ENCODE data around the gene TIGD1. TPM values are rescaled to one million over a fixed set of nuclear protein-coding genes. Genes with fewer than 3 reads are reported as not detected.

TIGD1 gene
- polyA plus RNA-seq, 1 of the 3 experiments (the other 2 are of a cell fraction), result 4.6 TPM

- Histone ChIP-seq H4K20me1 (ENCODE audit: insufficient read depth) (no peaks in the 10 kb centered on the region), H3K4me1 (ENCODE audit: control insufficient read depth in 1 of 2, insufficient read depth in 2 of 2, low read depth in 1 of 2, low read length in 1 of 2) (0 out of 4 replicates have a peak, but pooled peaks cover 0 to 4% of the 10 kb centered on the region in 2 experiments), H3K9me2 (no peaks in the 10 kb centered on the region), H3K27me3 (ENCODE audit: insufficient read depth) (no peaks in the 10 kb centered on the region), H3K4me2 (no peak overlapping the region), H3K9ac (no peak overlapping the region), H3K36me3 (replicated peaks in 1 of 2; ENCODE audit: control insufficient read depth in 1 of 2, insufficient read depth in 2 of 2, low read length in 1 of 2) (peaks cover 20 to 51% of the 10 kb centered on the region in 2 experiments), H3K9me3 (no peaks in the 10 kb centered on the region), H3F3A (replicated peaks; ENCODE audit: insufficient read depth) (no peaks in the 10 kb centered on the region), H3K27ac (ENCODE audit: low read depth in 2 of 2, low read length in 1 of 2) (no peak overlapping the region), H3K79me2 (ENCODE audit: insufficient read depth) (no peaks in the 10 kb centered on the region), H3K4me3 (ENCODE audit: low read depth in 2 of 2, low read length in 1 of 2) (no peak overlapping the region), H2AFZ (ENCODE audit: low read depth) (no peak overlapping the region)
- no peak for DNase-seq
- TF ChIP-seq SIN3A (IDR thresholded peaks at IDR 0.05; ENCODE audit: borderline replicate concordance, low read depth, low read length) (no peak), SMC3 (IDR thresholded peaks at IDR 0.05; ENCODE audit: low read depth, low read length) (no peak), RXRA (IDR thresholded peaks at IDR 0.05; ENCODE audit: borderline replicate concordance, low read depth) (no peak), TAF1 (IDR thresholded peaks at IDR 0.05; ENCODE audit: borderline replicate concordance, low read depth, low read length) (no peak), POLR2AphosphoS5 (IDR thresholded peaks at IDR 0.05; ENCODE audit: low read depth, low read length) (no peak), NRF1 (IDR thresholded peaks at IDR 0.05; ENCODE audit: low read depth, low read length) (no peak), GABPA (IDR thresholded peaks at IDR 0.05; ENCODE audit: low read depth) (no peak), MXI1 (IDR thresholded peaks at IDR 0.05; ENCODE audit: low read depth, low read length) (no peak), FOXJ3 (CRISPR knock-in tag; IDR thresholded peaks at IDR 0.05) (no peak), JUND (IDR thresholded peaks at IDR 0.05) (no peak), MEF2A (IDR thresholded peaks at IDR 0.05; ENCODE audit: borderline replicate concordance, low read depth) (no peak), RCOR1 (IDR thresholded peaks at IDR 0.05; ENCODE audit: low read length) (no peak), RFX5 (IDR thresholded peaks at IDR 0.05; ENCODE audit: low read length) (no peak), ZBTB33 (IDR thresholded peaks at IDR 0.05; ENCODE audit: borderline replicate concordance, low read depth) (no peak), NFIC (IDR thresholded peaks at IDR 0.05; ENCODE audit: borderline replicate concordance) (no peak), CHD2 (IDR thresholded peaks at IDR 0.05; ENCODE audit: low read length, partially characterized antibody) (no peak), TCF12 (IDR thresholded peaks at IDR 0.05) (no peak), USF2 (IDR thresholded peaks at IDR 0.05; ENCODE audit: borderline replicate concordance, low read depth, low read length) (no peak)
- CTCF ChIA-PET, result interaction anchor here (0.8 kb wide), 1 partner anchor 54 kb away, joined by 3 read pairs; no protein-coding TSS in a partner anchor
- POLR2A ChIA-PET, result no interaction called here
- WGBS (ENCODE audit: low lambda C conversion rate), result 88% methylated on average over 2 of the region's 2 CpGs
Measured at GRCh38 chr2:232576995-232577394, 26.6 kb upstream of the TIGD1 start.

DNA sequence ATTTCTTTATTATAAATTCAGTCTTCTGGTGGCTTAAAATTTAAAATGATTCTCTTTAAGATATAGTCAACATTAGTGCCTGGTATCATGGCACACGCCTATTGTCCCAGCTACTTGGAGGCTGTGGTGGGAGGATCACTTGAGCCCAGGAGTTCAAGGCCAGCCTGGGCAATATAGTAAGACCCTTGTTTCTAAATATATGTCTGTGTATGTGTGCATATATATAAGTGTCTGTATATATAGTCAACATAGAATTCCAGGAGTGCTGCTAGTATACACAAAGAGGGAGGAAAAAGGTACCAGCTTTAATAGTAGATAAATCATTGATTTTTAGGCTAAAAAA, 25.0 kb upstream of the TIGD1 start:
- Histone ChIP-seq H3K36me3 (replicated peaks in 1 of 2; ENCODE audit: control insufficient read depth in 1 of 2, insufficient read depth in 2 of 2, low read length in 1 of 2) (peaks cover 34 to 45% of the 10 kb centered on the region in 2 experiments), H3K9me3 (no peaks in the 10 kb centered on the region), H3F3A (replicated peaks; ENCODE audit: insufficient read depth) (no peaks in the 10 kb centered on the region), H4K20me1 (ENCODE audit: insufficient read depth) (no peaks in the 10 kb centered on the region), H3K79me2 (ENCODE audit: insufficient read depth) (no peaks in the 10 kb centered on the region), H3K4me3 (ENCODE audit: low read depth in 2 of 2, low read length in 1 of 2) (no peak overlapping the region), H3K9ac (no peak overlapping the region), H3K4me2 (no peak overlapping the region), H3K27ac (ENCODE audit: low read depth in 2 of 2, low read length in 1 of 2) (no peak overlapping the region), H2AFZ (ENCODE audit: low read depth) (no peak overlapping the region), H3K4me1 (ENCODE audit: control insufficient read depth in 1 of 2, insufficient read depth in 2 of 2, low read depth in 1 of 2, low read length in 1 of 2) (0 out of 4 replicates have a peak, but pooled peaks cover 0 to 4% of the 10 kb centered on the region in 2 experiments), H3K9me2 (no peaks in the 10 kb centered on the region), H3K27me3 (ENCODE audit: insufficient read depth) (no peaks in the 10 kb centered on the region)
- CTCF ChIA-PET, result no interaction called here
- POLR2A ChIA-PET, result no interaction called here
- WGBS (ENCODE audit: low lambda C conversion rate), result 96% methylated on average over 1 of the region's 1 CpG
- no peak for TF ChIP-seq PBX3 (IDR thresholded peaks at IDR 0.05)
- DNase-seq, result no peak
